Endothelial cell (in vitro differentiated cells): Measurements from ENCODE around the gene LGR6. TPM values are rescaled to one million over a fixed set of nuclear protein-coding genes. Genes with fewer than 3 reads are reported as not detected.
A peak's percentile ranks its signal among the peaks of the same experiment; 100 is the strongest.

ENCODE experiments used
- DNase-seq: peaks from one replicate; pipeline ENCODE4 v3.0.0; 2021; ENCODE audit warnings: low spot score
- H3K27ac Mint-ChIP-seq: one replicate; pipeline ENCODE4 v1.8.0; 2021; ENCODE audit warnings: mixed read lengths, inconsistent platforms; ENCODE audit not compliant: unreplicated experiment
- H3K27me3 Mint-ChIP-seq: one replicate; pipeline ENCODE4 v1.8.0; 2021; ENCODE audit warnings: mild to moderate bottlenecking, moderate library complexity, mixed read lengths, inconsistent platforms; ENCODE audit not compliant: unreplicated experiment
- H3K36me3 Mint-ChIP-seq: one replicate; pipeline ENCODE4 v1.8.0; 2021; ENCODE audit warnings: mild to moderate bottlenecking, low read depth, mixed read lengths, inconsistent platforms; ENCODE audit not compliant: unreplicated experiment
- H3K4me1 Mint-ChIP-seq: one replicate; pipeline ENCODE4 v1.8.0; 2021; ENCODE audit warnings: mild to moderate bottlenecking, mixed read lengths, inconsistent platforms; ENCODE audit not compliant: unreplicated experiment
- H3K4me3 Mint-ChIP-seq: one replicate; pipeline ENCODE4 v1.8.0; 2021; ENCODE audit warnings: mild to moderate bottlenecking, mixed read lengths, inconsistent platforms; ENCODE audit not compliant: unreplicated experiment
- H3K9me3 Mint-ChIP-seq: one replicate; pipeline ENCODE4 v1.8.0; 2021; ENCODE audit warnings: mixed read lengths, inconsistent platforms; ENCODE audit not compliant: unreplicated experiment
- CTCF ChIP-seq: fragments of 200-600 bp; sonication (generic); IDR thresholded peaks from one replicate; pipeline ENCODE4 v1.5.0; 2021; ENCODE audit warnings: antibody characterized with exemption; ENCODE audit not compliant: unreplicated experiment
- total RNA-seq: library from RNA; stranded (reverse); fragmentation: NEBNext Ultra II Directional; extraction: Animal tissue kit (Norgen Biotek cat#: 25700); gene quantifications from one replicate; pipeline ENCODE4 v1.2.1, GENCODE V29; 2021; ENCODE audit not compliant: unreplicated experiment

The LGR6 gene
- total RNA-seq, 1 donor from 2014 or later, result 0.23 TPM

DNA sequence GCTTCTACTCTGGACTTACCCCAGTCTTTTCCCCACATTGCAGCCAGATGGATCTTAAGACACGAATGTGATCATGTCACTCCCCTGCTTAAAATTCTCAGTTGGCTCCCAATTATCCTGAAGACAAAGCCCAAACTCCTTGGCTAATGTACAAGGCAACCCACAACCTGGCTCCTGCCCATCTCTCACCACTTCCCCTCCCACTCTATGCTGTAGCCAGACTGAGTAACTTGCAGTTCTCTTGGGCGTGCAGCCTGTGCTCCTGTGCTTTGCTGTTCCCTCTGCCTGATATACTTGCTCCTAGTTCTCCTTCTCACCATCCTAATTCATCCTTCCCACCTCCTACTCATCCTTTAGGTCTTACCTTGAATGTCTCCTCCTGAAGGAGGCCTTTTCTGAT lies 56.2 kb downstream of the LGR6 start:
- Mint-ChIP-seq H3K36me3 (no peaks in the 10 kb centered on the region), H3K9me3 (no peaks in the 10 kb centered on the region), H3K27ac (no peak overlapping the region), H3K4me1 (peaks cover 28% of the 10 kb centered on the region), H3K4me3 (no peak overlapping the region), H3K27me3 (peaks cover 5% of the 10 kb centered on the region)
- DNase-seq, result no peak
- no peak for TF ChIP-seq CTCF

- DNase-seq, result no peak
- no peaks in the 10 kb centered on the region for H3K9me3 Mint-ChIP-seq
- no peak overlapping the region for H3K4me3 Mint-ChIP-seq
- peaks cover 5% of the 10 kb centered on the region for H3K27me3 Mint-ChIP-seq
- no peak for TF ChIP-seq CTCF
- peaks cover 32% of the 10 kb centered on the region for H3K4me1 Mint-ChIP-seq
- no peaks in the 10 kb centered on the region for H3K36me3 Mint-ChIP-seq
- peak overlapping the region; percentile 25 for H3K27ac Mint-ChIP-seq
Measured at GRCh38 chr1:202250982-202251381, 57.4 kb downstream of the LGR6 start.

- DNase-seq, result no peak
- Mint-ChIP-seq H3K4me3 (no peak overlapping the region), H3K9me3 (no peaks in the 10 kb centered on the region), H3K27me3 (peaks cover 5% of the 10 kb centered on the region), H3K36me3 (no peaks in the 10 kb centered on the region), H3K4me1 (peaks cover 32% of the 10 kb centered on the region), H3K27ac (no peak overlapping the region)
- no peak for TF ChIP-seq CTCF
Measured at GRCh38 chr1:202251424-202252256, 58.0 kb downstream of the LGR6 start.

DNA sequence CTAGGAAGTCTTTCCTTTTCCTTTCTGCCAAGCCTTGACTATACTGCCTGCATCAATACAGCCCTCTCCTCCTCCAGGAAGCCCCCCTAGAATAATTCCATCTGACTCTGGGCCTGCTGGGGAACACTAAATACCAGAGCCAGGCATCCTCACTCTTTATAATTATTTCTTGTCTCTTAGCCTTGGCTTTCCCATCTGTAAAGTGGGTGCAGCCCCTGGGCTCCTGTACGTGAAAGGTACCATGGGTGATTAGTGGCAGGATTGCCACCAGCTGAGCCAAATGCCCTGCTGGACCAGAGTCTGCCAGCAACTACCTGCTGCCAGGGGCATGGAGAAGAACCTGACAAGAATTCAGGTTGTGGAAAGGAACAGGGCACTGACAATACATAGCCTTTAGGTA lies 58.7 kb downstream of the LGR6 start:
- H3K9me3 Mint-ChIP-seq, result no peaks in the 10 kb centered on the region
- peaks cover 32% of the 10 kb centered on the region for H3K4me1 Mint-ChIP-seq
- no peak overlapping the region for H3K4me3 Mint-ChIP-seq
- peaks cover 5% of the 10 kb centered on the region for H3K27me3 Mint-ChIP-seq
- no peak for TF ChIP-seq CTCF
- H3K36me3 Mint-ChIP-seq, result no peaks in the 10 kb centered on the region
- no peak overlapping the region for H3K27ac Mint-ChIP-seq
- DNase-seq, result no peak

- Mint-ChIP-seq H3K4me1 (peaks cover 30% of the 10 kb centered on the region), H3K4me3 (peak overlapping the region; percentile 22), H3K36me3 (no peaks in the 10 kb centered on the region), H3K27ac (no peak overlapping the region), H3K9me3 (no peaks in the 10 kb centered on the region), H3K27me3 (peaks cover 4% of the 10 kb centered on the region)
- no peak for DNase-seq
- no peak for TF ChIP-seq CTCF
Measured at GRCh38 chr1:202254454-202255252, 61.1 kb downstream of the LGR6 start.
